Endothelial cell of umbilical vein (primary cell): ENCODE data around the gene INSC.

Source experiments
- CTCF ChIP-seq, 2 donors: IDR thresholded peaks; 1 replicate in 1 of 2; 2 replicates in 1 of 2; pipeline ENCODE4 v1.5.1; 2011; ENCODE audit warnings: low read length in 2 of 2, mild to moderate bottlenecking in 2 of 2, moderate library complexity in 2 of 2, control low read depth in 1 of 2, inconsistent platforms in 1 of 2, low read depth in 1 of 2; ENCODE audit not compliant: insufficient read depth in 1 of 2; ENCODE audit errors: extremely low read depth in 1 of 2
- EZH2 ChIP-seq: IDR thresholded peaks from 2 replicates; pipeline ENCODE4 v1.6.1; 2012; ENCODE audit warnings: borderline replicate concordance, low read depth, mild to moderate bottlenecking, moderate library complexity, low read length, inconsistent platforms; ENCODE audit not compliant: severe bottlenecking
- MAX ChIP-seq: IDR thresholded peaks from 2 replicates; pipeline ENCODE4 v1.6.1; 2011; ENCODE audit not compliant: insufficient read depth, insufficient read length

- TF ChIP-seq EZH2 (no peak), CTCF (IDR thresholded peaks at IDR 0.05; ENCODE audit: extremely low read depth in 1 of 2, insufficient read depth in 1 of 2, low read depth in 1 of 2, low read length in 2 of 2) (no peak), MAX (no peak)
Measured at GRCh38 chr11:15215005-15215404, 100.3 kb downstream of the INSC start.
